ENCODE data around the gene SNTN.
A peak's percentile ranks its signal among the peaks of the same experiment; 100 is the strongest.

Gene SNTN

GRCh38 chr3:63670544-63670943, 18.1 kb downstream of the SNTN start:
- H3K4me3 ChIP-seq (ENCODE audit: low read length) = no peak overlapping the region
- no peak for DNase-seq (ENCODE audit: low read depth)
- no peak for TF ChIP-seq CTCF (conservative IDR thresholded peaks at IDR 0.05; ENCODE audit: low read length)

- no peak for TF ChIP-seq CTCF (conservative IDR thresholded peaks at IDR 0.05; ENCODE audit: low read length)
- DNase-seq (ENCODE audit: low read depth) = no peak
- H3K4me3 ChIP-seq (ENCODE audit: low read length) = no peak overlapping the region
These were observed 20.6 kb downstream of the SNTN start for GRCh38 chr3:63673111-63673510.

- no peak for TF ChIP-seq CTCF (conservative IDR thresholded peaks at IDR 0.05; ENCODE audit: low read length)
- H3K4me3 ChIP-seq (ENCODE audit: low read length) = no peak overlapping the region
- no peak for DNase-seq (ENCODE audit: low read depth)
These were observed 22.1 kb downstream of the SNTN start for GRCh38 chr3:63674586-63674985.

GRCh38 chr3:63679186-63679585, 26.7 kb downstream of the SNTN start:
- no peak for TF ChIP-seq CTCF (conservative IDR thresholded peaks at IDR 0.05; ENCODE audit: low read length)
- H3K4me3 ChIP-seq (ENCODE audit: low read length) = no peak overlapping the region
- no peak for DNase-seq (ENCODE audit: low read depth)

GRCh38 chr3:63684081-63684480, 31.6 kb downstream of the SNTN start:
- TF ChIP-seq CTCF (conservative IDR thresholded peaks at IDR 0.05; ENCODE audit: low read length) = no peak
- no peak for DNase-seq (ENCODE audit: low read depth)
- no peak overlapping the region for H3K4me3 ChIP-seq (ENCODE audit: low read length)

- no peak for DNase-seq (ENCODE audit: low read depth)
- TF ChIP-seq CTCF (conservative IDR thresholded peaks at IDR 0.05; ENCODE audit: low read length) = no peak
- no peak overlapping the region for H3K4me3 ChIP-seq (ENCODE audit: low read length)
These were observed 32.9 kb downstream of the SNTN start for GRCh38 chr3:63685340-63685739.

- DNase-seq (ENCODE audit: low read depth) = peak; percentile 25
- no peak for TF ChIP-seq CTCF (conservative IDR thresholded peaks at IDR 0.05; ENCODE audit: low read length)
- H3K4me3 ChIP-seq (ENCODE audit: low read length) = no peak overlapping the region
These were observed 35.1 kb downstream of the SNTN start for GRCh38 chr3:63687278-63688225.

All from AG10803 (cell line).